Duodenal mucosa (tissue), 2 donors: ENCODE results near the gene FOLR2.
"Not testable (repeated sequence)": the region's sequence is repeated elsewhere in the genome, so short reads cannot be mapped to it uniquely, and the experiment has no call there.

Experiments
- H3K27ac ChIP-seq: one replicate; pipeline ENCODE4 v1.7.0; 2013; ENCODE audit warnings: low read depth, low read length
- H3K27me3 ChIP-seq, 2 donors: one replicate each; pipeline ENCODE4 v1.7.0; 2013; ENCODE audit warnings: low read length in 2 of 2, control low read depth in 1 of 2; ENCODE audit not compliant: insufficient read depth in 2 of 2, control insufficient read depth in 1 of 2
- H3K36me3 ChIP-seq, 2 donors: one replicate each; pipeline ENCODE4 v1.7.0; 2013; ENCODE audit warnings: low read length in 2 of 2, control low read depth in 1 of 2; ENCODE audit not compliant: insufficient read depth in 2 of 2, control insufficient read depth in 1 of 2
- H3K4me1 ChIP-seq, 2 donors: one replicate each; pipeline ENCODE4 v1.7.0; 2013; ENCODE audit warnings: low read length in 2 of 2, control low read depth in 1 of 2; ENCODE audit not compliant: insufficient read depth in 2 of 2, control insufficient read depth in 1 of 2
- H3K4me3 ChIP-seq, 2 donors: one replicate each; pipeline ENCODE4 v1.7.0; 2013; ENCODE audit warnings: low read length in 2 of 2, low read depth in 1 of 2
- H3K9ac ChIP-seq, 2 donors: one replicate each; pipeline ENCODE4 v1.7.0; 2013; ENCODE audit warnings: low read length in 2 of 2, low read depth in 1 of 2
- H3K9me3 ChIP-seq, 2 donors: one replicate each; pipeline ENCODE4 v1.7.0; 2013; ENCODE audit warnings: low read length in 2 of 2, control low read depth in 1 of 2; ENCODE audit not compliant: control insufficient read depth in 1 of 2

The FOLR2 gene

DNA sequence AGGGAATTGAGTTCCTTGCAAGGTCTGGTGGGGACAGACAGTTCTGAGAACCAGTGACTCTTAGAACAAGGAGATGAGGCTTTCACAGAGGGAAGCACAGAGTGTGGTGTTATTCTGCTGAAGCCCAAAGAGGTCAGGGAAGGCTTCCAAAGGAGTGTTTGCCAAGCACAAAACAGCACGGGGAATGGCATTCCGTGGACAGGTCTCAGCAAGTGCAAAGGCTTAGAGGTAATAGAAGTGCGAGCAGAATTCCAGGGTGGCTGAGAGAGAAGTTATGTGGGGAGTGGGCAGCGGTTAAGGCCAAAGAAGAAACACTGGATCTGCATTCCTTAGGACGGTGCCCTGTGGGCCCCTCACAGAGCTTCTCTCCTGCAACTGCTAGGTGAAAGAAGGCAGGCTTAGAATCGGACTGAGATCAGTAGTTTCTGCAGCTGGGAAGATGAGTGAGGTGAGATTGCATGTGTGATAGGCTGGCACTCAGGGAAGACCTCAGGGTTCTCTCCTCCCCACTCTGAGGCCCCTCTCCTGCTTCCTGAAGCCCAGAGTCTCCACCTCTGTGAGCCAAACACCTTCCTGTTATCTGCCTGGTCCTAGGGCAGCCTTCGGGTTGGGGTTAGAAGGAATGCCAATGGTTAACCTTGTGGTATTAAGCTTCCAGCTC, 35.6 kb upstream of the FOLR2 start:
- H3K27me3 ChIP-seq, H3K9ac ChIP-seq, H3K4me3 ChIP-seq, H3K27ac ChIP-seq, H3K36me3 ChIP-seq, H3K9me3 ChIP-seq, H3K4me1 ChIP-seq: not testable (repeated sequence)

DNA sequence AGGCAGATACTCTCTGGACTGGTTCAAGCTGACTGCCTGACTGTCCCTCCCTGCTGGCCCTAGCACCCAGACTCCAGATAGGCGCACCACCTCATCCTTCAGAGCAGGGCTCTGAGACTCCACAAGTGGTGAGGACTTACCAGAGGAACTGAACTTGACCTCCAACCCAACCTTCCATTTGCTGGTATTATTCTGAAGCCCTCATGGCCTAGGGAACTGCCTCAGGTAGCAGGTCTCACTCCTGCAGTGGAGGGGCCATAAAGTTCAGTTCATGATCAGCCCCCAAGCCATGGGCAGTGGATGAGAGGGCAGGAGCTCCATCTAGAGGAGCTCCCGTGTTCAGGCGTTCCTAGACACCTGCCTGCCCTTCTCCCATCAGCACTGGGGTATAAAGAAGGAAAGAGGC, 35.0 kb upstream of the FOLR2 start:
- not testable (repeated sequence) for H3K4me1 ChIP-seq, H3K27ac ChIP-seq, H3K9me3 ChIP-seq, H3K9ac ChIP-seq, H3K27me3 ChIP-seq, H3K36me3 ChIP-seq, H3K4me3 ChIP-seq

DNA sequence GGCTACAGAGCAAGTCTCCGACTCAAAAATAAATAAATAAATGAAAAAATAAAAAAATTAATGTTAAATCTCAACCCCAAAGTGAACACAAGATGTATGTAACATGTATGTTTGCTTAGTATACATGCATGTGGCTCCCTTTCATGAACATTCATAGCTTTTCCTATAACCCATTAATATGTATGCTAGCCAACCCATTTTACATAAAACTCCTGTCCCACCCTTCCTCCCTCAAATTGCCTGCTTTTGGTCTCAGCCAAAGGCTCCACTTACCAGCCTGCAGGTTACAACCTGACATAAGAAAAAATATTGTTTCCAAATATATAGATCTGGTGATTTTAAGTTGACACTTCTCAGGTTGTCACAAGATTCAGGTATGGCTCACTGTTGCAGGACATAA, 28.3 kb upstream of the FOLR2 start:
- no peak overlapping the region for H3K27ac ChIP-seq
- H3K4me1 ChIP-seq = no peaks in the 10 kb centered on the region
- no peak overlapping the region for H3K4me3 ChIP-seq
- H3K9ac ChIP-seq = no peak overlapping the region
- no peaks in the 10 kb centered on the region for H3K27me3 ChIP-seq
- no peaks in the 10 kb centered on the region for H3K9me3 ChIP-seq
- no peaks in the 10 kb centered on the region for H3K36me3 ChIP-seq

DNA sequence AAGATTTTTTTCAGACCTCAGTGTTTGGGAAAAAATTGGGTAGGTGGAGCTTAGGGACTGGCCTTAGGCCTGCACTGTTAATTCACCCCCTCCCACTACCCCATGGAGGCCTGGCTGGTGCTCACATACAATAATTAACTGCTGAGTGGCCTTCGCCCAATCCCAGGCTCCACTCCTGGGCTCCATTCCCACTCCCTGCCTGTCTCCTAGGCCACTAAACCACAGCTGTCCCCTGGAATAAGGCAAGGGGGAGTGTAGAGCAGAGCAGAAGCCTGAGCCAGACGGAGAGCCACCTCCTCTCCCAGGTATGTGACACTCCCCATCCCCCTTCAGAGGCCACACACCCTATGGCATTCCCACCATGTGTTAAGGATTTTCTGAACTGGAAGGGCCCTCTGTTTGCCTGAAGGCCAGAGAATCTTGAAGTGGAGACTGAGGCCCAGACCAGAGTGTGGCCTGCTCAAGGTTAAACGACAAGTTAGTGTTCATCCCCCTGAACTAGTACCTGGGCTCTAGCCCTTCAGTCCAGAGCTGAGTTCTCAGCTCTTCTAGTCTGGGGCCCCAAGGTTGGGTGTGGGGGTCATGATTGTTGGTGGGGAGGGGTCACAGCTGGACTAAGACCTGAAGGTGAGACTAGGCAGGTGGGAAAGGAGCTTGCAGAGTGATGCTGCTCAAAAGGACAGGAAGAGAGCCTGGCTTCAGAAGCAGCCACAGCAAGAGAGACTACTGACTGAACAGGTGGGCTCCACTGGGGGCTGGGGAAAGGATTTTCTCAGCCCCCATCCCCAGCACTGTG, 26.9 kb upstream of the FOLR2 start:
- H3K27me3 ChIP-seq = no peaks in the 10 kb centered on the region
- H3K4me3 ChIP-seq = no peak overlapping the region
- H3K36me3 ChIP-seq = no peaks in the 10 kb centered on the region
- no peaks in the 10 kb centered on the region for H3K9me3 ChIP-seq
- H3K4me1 ChIP-seq = no peaks in the 10 kb centered on the region
- H3K27ac ChIP-seq = no peak overlapping the region
- no peak overlapping the region for H3K9ac ChIP-seq

DNA sequence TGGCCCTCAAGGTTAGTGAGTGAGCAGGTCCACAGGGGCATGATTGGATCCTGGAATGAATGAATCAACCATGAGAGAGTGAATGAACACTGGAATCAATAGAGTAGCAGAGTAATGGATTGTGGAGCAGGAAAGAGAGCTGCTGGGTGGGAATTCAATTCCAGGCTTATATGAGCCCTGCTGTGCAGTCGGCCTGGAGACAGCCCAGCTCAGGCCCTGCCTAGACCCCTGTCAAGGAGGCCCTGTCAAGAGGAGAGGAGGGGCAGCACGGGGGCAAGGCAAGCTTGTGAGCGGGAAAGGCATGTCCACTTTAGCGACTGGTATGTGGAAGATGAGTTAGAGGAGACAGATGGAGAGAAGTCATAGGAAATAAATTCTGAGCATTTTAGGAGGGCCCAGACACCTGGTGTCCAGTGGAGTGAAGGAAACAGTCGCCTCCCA, 25.9 kb upstream of the FOLR2 start:
- Histone ChIP-seq H3K27me3 (no peaks in the 10 kb centered on the region), H3K27ac (no peak overlapping the region), H3K4me3 (no peak overlapping the region), H3K9me3 (no peaks in the 10 kb centered on the region), H3K4me1 (no peaks in the 10 kb centered on the region), H3K36me3 (no peaks in the 10 kb centered on the region), H3K9ac (no peak overlapping the region)

DNA sequence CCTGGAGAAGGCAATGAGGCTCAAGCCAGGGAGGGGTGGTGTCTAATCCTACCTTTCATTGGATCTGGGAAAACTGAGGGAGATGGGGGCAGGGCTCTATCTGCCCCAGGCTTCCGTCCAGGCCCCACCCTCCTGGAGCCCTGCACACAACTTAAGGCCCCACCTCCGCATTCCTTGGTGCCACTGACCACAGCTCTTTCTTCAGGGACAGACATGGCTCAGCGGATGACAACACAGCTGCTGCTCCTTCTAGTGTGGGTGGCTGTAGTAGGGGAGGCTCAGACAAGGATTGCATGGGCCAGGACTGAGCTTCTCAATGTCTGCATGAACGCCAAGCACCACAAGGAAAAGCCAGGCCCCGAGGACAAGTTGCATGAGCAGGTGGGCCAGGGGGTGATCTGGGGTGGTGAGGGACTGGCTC, 24.6 kb upstream of the FOLR2 start, which contains the start of gene FOLR1:
Gene FOLR1 (plus strand): TSS at position 180 of the 421 bp plus-strand sequence. CDS start 34 bp downstream, at position 214.
- Histone ChIP-seq H3K27ac (no peak within 1 kb of the TSS), H3K4me3 (no peak within 1 kb of the TSS)

DNA sequence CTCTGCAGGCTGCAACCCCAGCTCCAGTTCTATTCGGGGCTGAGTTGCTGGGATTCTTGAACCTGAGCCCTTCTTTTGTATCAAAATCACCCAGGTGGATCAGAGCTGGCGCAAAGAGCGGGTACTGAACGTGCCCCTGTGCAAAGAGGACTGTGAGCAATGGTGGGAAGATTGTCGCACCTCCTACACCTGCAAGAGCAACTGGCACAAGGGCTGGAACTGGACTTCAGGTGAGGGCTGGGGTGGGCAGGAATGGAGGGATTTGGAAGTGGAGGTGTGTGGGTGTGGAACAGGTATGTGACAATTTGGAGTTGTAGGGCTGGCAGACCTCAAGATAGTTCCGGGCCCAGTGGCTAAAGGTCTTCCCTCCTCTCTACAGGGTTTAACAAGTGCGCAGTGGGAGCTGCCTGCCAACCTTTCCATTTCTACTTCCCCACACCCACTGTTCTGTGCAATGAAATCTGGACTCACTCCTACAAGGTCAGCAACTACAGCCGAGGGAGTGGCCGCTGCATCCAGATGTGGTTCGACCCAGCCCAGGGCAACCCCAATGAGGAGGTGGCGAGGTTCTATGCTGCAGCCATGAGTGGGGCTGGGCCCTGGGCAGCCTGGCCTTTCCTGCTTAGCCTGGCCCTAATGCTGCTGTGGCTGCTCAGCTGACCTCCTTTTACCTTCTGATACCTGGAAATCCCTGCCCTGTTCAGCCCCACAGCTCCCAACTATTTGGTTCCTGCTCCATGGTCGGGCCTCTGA, 20.9 kb upstream of the FOLR2 start:
- no peak overlapping the region for H3K27ac ChIP-seq
- H3K4me3 ChIP-seq = no peak overlapping the region
- no peaks in the 10 kb centered on the region for H3K9me3 ChIP-seq
- H3K27me3 ChIP-seq = no peaks in the 10 kb centered on the region
- no peak overlapping the region for H3K9ac ChIP-seq
- no peaks in the 10 kb centered on the region for H3K4me1 ChIP-seq
- H3K36me3 ChIP-seq = no peaks in the 10 kb centered on the region

More for the DNA sequence above, 24.6 kb upstream of the FOLR2 start, which contains the start of gene FOLR1:
- Histone ChIP-seq H3K4me1 (no peaks in the 10 kb centered on the region), H3K36me3 (no peaks in the 10 kb centered on the region), H3K27me3 (no peaks in the 10 kb centered on the region), H3K9me3 (no peaks in the 10 kb centered on the region), H3K9ac (no peak within 1 kb of the TSS)

DNA sequence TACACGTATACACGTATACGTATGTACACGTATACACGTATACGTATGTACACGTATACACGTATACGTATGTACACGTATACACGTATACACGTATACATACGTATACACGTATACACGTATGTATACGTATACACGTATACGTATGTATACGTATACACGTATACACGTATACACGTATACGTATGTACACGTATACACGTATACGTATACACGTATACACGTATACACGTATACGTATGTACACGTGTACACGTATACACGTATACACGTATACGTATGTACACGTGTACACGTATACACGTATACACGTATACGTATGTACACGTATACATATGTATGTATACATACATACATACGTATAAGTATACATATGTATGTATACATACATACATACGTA, 15.1 kb upstream of the FOLR2 start:
- not testable (repeated sequence) for H3K9ac ChIP-seq, H3K4me3 ChIP-seq, H3K9me3 ChIP-seq, H3K36me3 ChIP-seq, H3K27ac ChIP-seq, H3K27me3 ChIP-seq, H3K4me1 ChIP-seq

DNA sequence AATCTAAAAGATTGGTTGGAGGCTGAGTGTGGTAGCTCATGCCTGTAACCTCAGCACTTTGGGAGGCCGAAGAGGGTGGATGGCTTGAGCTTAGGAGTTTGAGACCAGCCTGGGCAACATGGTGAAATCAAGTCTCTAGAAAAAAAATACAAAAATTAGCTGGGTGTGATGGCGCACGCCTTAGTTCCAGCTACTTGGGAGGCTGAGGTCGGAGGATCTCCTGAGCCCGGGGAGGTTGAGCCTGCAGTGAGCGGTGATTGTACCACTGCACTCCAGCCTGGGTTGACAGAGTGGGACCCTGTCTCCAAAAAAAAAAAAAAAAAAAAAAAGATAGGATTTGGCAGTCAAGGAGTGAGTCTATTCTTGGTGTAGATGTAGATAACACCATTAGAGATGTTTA, 14.0 kb upstream of the FOLR2 start:
- H3K4me3 ChIP-seq = no peak overlapping the region
- no peaks in the 10 kb centered on the region for H3K4me1 ChIP-seq
- no peak overlapping the region for H3K27ac ChIP-seq
- H3K36me3 ChIP-seq = no peaks in the 10 kb centered on the region
- H3K27me3 ChIP-seq = no peaks in the 10 kb centered on the region
- no peak overlapping the region for H3K9ac ChIP-seq
- H3K9me3 ChIP-seq = no peaks in the 10 kb centered on the region

DNA sequence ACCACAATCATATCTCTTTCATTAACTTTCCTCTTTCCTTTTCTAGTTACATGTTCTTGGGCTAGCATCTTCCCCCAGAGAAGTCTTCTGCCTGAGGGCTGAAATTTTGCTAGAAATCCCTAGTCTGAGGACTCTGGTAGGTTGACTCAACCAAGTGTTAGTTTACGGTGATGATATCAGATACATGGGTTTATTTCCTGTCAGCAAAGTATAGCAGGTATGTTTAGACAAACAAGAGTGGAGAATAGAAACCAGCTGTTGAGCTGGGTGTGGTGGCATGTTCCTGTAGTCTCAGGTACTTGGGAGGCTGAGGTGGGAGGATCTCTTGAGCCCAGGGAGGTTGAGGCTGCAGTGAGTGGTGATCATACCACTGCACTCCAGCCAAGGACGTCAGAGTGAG, 13.4 kb upstream of the FOLR2 start:
- Histone ChIP-seq H3K9me3 (no peaks in the 10 kb centered on the region), H3K9ac (no peak overlapping the region), H3K27ac (no peak overlapping the region), H3K27me3 (no peaks in the 10 kb centered on the region), H3K4me1 (no peaks in the 10 kb centered on the region), H3K36me3 (no peaks in the 10 kb centered on the region), H3K4me3 (no peak overlapping the region)
